Dermis microvascular lymphatic vessel endothelial cell (primary cell): Measurements from ENCODE around the gene PLEKHA1. TPM values are rescaled to one million over a fixed set of nuclear protein-coding genes. Genes with fewer than 3 reads are reported as not detected.
A peak's percentile ranks its signal among the peaks of the same experiment; 100 is the strongest.

Experiments used
- DNase-seq, 2 donors: peaks; one replicate each; pipeline versions ENCODE4 v3.0.0 to v3.0.0-alpha.2; 2010; ENCODE audit warnings: low read depth in 2 of 2
- total RNA-seq: library from RNA; depleted of rRNA; stranded (reverse); fragments of >200 nt; gene quantifications from 2 replicates; pipeline ENCODE4 v1.2.1, GENCODE V29; 2014

PLEKHA1 gene
- 21.7 and 25.9 TPM in 2 replicates for total RNA-seq

- peak; percentile 81 to 96 for DNase-seq
Observed at GRCh38 chr10:122374237-122374858, at the start of gene PLEKHA1. Gene PLEKHA1 (plus strand): TSS chr10:122374708. CDS start chr10:122393201, 18,493 bp downstream.

DNA sequence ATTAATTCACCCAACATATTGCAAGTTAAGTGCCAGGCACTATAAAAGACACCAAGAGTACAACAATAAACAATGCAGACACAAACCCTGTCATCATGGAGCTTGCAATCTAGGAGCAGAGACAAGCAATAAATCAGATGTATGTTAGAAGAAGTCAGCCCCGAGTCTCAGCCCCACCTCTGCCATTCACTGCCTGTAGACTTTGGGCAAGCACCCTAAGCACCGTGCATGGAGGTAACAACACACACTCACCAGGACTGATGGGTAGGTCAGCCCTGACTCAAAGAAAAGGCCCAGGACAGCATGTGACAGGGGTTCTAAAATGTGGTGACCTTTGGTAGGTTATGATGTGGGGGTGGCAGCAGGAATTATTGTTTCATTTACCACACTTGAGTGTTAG, 49.3 kb upstream of the PLEKHA1 start:
- DNase-seq = no peak

DNA sequence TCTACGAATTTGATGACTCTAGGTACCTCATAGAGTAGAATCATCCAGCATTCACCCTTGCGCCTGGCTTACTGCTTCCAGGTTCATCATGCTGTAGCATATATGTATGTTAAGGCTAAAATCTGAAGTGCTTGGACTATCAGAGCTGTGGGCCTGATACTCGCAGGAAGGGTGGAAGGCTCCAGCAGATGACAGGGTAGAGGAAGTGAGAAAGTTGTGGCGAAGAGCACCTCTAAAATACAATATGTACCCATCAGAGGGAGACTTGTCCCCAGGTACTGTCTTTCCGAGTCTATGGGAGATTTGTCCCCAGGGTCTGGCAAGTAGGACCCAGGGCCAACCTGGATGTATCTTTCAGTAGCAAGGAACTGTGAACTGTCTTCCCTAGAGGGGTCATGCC, 48.1 kb upstream of the PLEKHA1 start:
- no peak for DNase-seq

- no peak for DNase-seq
Observed at GRCh38 chr10:122326806-122327205, 47.7 kb upstream of the PLEKHA1 start.

DNA sequence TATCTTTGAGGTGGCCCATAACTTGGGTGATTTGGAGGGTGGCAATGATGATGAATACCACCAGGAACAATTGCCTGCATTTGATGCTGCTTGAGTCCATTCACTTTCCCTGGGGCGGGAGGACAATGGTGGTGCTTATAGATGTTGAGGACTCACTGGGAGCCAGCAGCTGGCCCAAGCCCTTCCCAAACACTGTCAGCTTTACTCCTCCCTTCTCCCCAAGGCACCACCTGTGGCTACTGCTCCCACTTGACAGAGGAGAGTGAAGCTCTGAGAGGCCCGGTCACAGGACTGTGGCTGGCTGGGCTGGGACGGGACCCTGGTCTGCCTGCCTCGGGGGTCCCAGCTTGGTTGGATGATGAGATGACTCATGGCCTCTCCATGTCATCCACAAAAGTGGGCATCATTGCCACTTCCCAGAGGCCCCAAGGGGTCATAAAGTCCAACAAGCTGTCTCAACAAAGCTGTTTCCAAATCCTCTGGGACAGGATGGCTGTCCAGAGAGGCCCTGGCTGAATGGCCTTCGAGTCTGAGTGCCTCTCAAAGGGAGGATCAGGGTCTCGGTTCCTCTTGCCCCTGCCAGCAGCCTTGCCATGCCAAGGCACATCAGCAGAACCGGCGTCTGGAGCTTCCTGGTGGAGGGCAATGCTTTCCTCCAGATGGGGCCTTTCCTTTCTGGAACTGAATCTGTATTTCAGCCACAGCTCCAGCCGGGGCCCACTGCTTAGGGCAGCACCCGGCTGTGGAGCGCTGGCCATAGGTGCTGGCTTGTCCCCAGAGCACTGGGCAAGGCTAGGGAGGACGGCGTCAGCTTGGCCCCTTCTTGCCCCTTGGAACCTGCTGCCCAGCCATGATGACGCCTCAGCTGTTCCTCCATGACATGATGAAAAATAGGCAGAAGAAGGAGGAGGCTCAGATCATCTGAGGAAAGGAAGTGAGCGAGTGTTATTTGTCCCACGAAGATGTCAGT, 47.0 kb upstream of the PLEKHA1 start:
- no peak for DNase-seq

GRCh38 chr10:122328676-122329075, 45.8 kb upstream of the PLEKHA1 start:
- no peak for DNase-seq

DNA sequence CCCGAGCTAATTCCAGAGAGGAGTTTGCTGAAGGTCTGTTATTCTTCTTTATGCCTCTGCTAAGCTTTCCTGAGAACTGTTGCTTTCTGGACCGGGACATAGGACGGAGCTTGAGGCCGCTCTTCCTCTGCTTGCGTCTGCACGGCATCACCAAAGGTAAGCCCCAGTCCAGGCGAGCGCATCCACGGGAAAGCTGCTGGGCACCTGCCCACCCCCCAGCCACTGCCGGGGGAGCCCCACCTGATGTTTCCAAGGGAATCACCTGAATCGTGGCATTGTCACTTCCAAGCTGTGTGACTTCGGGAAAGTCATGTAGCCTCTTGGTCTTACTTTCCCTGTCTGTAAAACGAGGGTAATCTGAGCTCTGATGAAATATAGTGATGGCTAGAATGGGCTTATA, 45.1 kb upstream of the PLEKHA1 start:
- no peak for DNase-seq

DNA sequence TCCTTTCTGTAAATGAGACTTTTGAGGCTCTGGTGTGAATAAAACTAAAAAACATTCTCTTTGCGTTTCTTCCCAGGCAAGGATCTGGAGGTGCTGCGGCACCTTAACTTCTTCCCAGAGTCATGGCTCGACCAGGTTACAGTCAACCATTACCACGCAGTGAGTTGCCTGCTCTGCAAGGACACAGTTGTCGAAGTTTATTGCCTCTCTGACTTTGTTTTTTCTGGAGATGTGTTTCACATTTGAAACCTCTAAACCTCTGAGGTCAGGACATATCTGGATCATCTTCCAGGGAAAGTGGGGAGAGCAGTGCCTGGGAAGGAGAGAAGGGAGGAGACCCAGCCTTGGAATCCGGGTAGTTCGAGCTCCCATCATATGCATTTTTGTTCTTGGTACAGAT, 43.4 kb upstream of the PLEKHA1 start:
- no peak for DNase-seq

DNA sequence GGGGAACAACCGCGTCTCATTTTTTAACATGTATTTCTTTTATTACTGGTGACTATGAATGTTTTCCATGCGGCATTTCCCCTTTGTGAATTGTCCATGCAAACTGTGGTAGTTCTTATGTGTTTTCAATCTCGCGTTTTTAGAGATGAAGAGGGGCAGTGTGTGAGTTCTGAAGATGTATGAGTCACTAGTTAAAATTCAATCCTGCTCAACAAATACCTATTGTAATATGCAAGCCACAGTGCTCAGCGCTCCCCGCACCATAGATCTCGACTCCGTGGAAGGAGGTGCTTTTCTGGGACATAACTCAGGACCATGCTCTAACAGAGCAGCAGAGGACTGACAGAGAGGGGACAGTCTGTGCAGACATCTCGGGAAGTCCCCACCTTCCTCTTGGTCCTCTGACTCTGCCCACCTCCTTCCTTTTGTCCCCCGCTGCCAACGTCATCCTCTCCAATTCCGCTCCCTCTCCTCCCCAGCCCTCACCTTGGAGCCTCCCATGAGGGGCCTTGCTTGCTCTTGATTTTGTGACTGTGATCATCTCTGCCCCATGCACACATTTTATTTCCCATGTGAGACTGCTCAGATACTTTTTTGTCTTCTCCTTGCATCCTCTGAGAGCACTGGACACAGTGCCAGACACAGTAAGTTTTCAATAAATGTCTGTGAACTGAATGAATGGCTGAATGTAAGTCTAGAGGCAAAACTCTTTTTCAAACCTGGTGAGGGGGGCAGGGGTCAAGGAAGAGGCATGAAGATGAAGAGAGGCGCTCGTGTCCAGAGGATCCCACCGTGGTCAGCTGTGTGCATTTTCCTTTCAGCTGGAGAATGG, 42.7 kb upstream of the PLEKHA1 start:
- DNase-seq = no peak

GRCh38 chr10:122333037-122333436, 41.5 kb upstream of the PLEKHA1 start:
- DNase-seq = no peak

DNA sequence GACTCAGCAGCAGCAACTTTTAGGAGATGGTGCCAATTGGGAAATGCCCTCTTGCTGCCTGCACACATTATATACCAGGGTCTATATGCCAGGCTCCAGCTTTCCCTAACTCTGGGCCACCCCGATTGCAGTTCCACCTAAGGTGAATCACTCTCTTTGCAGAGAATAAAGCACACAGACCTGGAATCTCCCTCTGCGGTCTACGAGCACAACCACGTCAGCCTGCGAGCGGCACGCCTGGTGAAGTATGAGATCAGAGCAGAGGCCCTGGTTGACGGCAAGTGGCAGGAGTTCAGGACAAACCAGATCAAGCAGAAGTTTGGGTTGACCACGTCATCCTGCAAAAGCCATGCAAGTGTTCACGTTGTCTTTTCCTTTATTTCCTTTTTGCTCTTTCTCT, 38.2 kb upstream of the PLEKHA1 start:
- no peak for DNase-seq

DNA sequence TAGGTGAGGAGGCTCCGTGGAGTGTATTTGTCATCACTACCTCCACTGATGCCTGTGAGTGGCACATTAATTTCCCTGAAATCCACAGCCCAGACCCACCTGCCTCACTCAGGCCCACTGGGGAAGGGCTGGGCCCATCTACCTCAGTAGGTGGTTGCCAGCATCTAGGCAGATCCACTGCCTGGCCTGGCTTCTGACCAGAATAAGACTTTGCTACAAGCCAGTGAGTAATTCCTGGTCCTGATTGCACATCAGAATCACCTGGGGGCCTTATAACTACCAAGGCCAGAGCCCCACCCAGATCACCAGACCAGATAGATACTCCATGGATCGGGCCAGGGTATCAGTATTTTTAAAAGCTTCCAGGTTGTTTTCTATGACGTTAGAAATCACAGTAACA, 37.5 kb upstream of the PLEKHA1 start:
- no peak for DNase-seq

GRCh38 chr10:122338609-122339441, 35.7 kb upstream of the PLEKHA1 start:
- no peak for DNase-seq

GRCh38 chr10:122341141-122341810, 33.2 kb upstream of the PLEKHA1 start:
- no peak for DNase-seq

DNA sequence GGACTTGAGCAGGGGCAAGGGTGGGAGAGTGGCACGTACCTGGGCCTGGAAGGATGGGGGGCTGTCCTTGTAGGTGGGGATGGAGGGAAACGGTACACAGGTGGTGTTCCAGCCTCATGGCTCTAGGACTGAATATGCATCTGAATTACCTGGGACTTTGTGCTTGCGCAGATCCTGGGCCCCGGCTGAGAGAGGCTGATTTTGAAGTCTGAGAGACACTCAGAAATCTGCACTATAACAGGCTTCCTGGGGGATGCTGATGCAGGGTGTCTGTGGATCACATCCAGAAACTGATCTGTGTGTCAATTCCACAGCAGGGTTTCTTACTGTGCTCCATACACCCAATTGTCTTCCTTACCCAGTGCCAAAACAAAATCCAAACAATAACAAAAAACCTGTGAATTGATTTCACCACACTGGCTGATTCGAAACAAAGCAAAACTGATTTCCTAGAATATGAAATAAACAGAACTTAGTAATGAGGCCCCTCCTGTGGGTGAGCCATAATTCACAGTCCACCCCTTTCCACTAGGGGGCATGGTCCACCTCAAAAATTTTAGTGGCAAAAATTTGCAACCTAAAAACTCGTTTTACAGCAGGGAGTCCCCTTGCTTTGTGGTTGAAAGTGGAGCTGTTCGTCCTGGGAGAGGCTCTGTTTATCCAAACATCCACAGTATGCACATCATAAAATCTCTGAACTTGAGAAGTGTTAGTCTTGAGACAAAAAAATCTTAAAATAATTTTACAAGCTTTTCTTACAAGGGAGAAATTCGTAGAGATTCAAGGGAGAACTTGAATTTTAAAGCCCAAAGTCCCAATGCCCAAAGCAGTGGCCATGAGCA, 32.0 kb upstream of the PLEKHA1 start:
- DNase-seq = peak; percentile 30 to 61

GRCh38 chr10:122343135-122343800, 31.2 kb upstream of the PLEKHA1 start:
- no peak for DNase-seq

GRCh38 chr10:122343936-122344335, 30.6 kb upstream of the PLEKHA1 start:
- DNase-seq = no peak

DNA sequence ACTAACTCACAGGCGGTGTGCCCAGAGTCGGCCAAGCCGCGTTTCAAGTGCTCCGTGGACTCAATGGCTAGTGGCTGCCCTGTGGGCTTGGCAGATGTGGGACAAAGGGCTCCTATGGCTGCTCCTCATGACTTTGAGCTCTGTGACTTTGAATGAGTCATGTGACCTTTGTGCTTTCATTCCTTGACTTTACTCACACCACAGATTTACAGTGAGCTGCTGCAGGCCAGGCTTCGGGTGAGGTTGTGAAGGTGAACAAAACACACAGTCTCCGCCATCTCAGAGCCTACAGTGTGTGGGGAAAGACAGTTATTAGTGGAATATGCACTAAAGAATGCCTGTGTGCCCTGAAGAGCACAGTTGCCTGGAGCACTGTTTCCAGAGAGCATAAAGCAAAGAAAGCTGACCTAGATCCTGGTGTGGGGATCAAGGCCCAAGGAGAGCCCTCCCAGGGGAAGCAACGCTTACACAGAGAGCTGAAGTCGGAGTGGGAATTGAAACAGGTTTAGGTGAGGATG, 29.7 kb upstream of the PLEKHA1 start:
- DNase-seq = peak in 1 of 2 donors; percentile 19
